ENCODE results near the gene ATP1B3.
"Not testable (repeated sequence)": the region's sequence is repeated elsewhere in the genome, so short reads cannot be mapped to it uniquely, and the experiment has no call there.

Gene ATP1B3

DNA sequence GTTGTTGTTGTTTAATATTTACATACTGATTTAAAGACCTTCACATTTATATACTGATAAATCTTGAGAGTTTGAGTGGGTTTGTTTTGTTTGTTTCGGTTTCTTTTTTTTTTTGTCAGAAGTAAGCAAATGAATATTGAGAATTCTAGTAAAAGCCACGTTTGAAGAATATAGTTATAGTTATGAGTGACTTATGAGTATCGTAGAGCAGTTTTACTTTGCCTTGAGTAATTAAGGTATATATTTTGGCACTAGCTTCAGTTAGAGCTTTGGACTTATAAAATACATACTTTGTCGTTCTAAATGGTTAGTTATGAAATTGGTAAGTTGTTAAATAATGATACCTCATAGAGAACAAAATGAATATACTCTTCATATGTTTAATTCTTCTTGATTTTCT lies 27.8 kb downstream of the ATP1B3 start:
- Histone ChIP-seq H3K9me3 (ENCODE audit: insufficient read depth, low read length) (peaks cover 5% of the 10 kb centered on the region; the same call in 1 of the 2 replicates), H2AFZ (ENCODE audit: low read depth, low read length) (no peak overlapping the region), H3K4me3 (ENCODE audit: low read length) (no peak overlapping the region), H3K27me3 (ENCODE audit: low read depth, low read length) (no peaks in the 10 kb centered on the region), H3K79me2 (ENCODE audit: low read length) (peaks cover 55% of the 10 kb centered on the region), H3K27ac (ENCODE audit: low read length) (no peak overlapping the region), H4K20me1 (ENCODE audit: insufficient read depth, low read length) (peaks cover 6% of the 10 kb centered on the region; the same call in 1 of the 2 replicates), H3K9ac (ENCODE audit: low read length) (no peak overlapping the region), H3K4me1 (ENCODE audit: low read length) (peaks cover 15% of the 10 kb centered on the region), H3K36me3 (replicated peaks; ENCODE audit: low read depth, low read length) (peaks cover 42% of the 10 kb centered on the region), H3K4me2 (ENCODE audit: low read length) (no peak overlapping the region)
- TF ChIP-seq, protein P1, sequence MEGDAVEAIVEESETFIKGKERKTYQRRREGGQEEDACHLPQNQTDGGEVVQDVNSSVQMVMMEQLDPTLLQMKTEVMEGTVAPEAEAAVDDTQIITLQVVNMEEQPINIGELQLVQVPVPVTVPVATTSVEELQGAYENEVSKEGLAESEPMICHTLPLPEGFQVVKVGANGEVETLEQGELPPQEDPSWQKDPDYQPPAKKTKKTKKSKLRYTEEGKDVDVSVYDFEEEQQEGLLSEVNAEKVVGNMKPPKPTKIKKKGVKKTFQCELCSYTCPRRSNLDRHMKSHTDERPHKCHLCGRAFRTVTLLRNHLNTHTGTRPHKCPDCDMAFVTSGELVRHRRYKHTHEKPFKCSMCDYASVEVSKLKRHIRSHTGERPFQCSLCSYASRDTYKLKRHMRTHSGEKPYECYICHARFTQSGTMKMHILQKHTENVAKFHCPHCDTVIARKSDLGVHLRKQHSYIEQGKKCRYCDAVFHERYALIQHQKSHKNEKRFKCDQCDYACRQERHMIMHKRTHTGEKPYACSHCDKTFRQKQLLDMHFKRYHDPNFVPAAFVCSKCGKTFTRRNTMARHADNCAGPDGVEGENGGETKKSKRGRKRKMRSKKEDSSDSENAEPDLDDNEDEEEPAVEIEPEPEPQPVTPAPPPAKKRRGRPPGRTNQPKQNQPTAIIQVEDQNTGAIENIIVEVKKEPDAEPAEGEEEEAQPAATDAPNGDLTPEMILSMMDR (IDR thresholded peaks at IDR 0.05; ENCODE audit: low read depth, low read length) = no peak
- no peak for TF ChIP-seq EZH2phosphoT487 (IDR thresholded peaks at IDR 0.05; ENCODE audit: low read depth)

DNA sequence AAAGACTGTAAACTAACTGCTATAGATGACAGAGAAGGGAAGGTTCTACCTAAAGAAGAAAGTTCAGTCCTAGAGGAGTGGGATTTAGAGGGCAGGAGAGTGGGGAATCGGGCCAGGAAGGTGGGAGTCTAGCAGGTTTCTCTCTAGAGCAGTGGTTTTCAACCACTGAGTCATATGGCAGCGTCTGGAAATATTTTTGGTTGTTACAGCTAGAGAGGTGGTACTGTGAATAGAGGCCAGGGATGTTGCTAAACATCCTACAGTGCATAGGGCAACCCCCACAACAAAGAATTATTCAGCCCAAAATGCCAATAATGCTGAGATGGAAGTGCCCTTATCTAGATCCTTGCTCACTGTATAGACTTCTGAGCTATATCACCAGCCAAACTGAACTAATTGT lies 28.7 kb downstream of the ATP1B3 start:
- no peak overlapping the region for H3K4me3 ChIP-seq (ENCODE audit: low read length)
- H3K4me1 ChIP-seq (ENCODE audit: low read length) = peaks cover 15% of the 10 kb centered on the region
- peaks cover 1% of the 10 kb centered on the region; the same call in 1 of the 2 replicates for H3K9me3 ChIP-seq (ENCODE audit: insufficient read depth, low read length)
- no peaks in the 10 kb centered on the region for H3K27me3 ChIP-seq (ENCODE audit: low read depth, low read length)
- H3K36me3 ChIP-seq (replicated peaks; ENCODE audit: low read depth, low read length) = peaks cover 39% of the 10 kb centered on the region
- no peak overlapping the region for H3K4me2 ChIP-seq (ENCODE audit: low read length)
- H3K27ac ChIP-seq (ENCODE audit: low read length) = no peak overlapping the region
- no peak overlapping the region for H3K9ac ChIP-seq (ENCODE audit: low read length)
- no peak for TF ChIP-seq EZH2phosphoT487 (IDR thresholded peaks at IDR 0.05; ENCODE audit: low read depth)
- TF ChIP-seq, protein P1 (IDR thresholded peaks at IDR 0.05; ENCODE audit: low read depth, low read length) = no peak
- peaks cover 6% of the 10 kb centered on the region; the same call in 1 of the 2 replicates for H4K20me1 ChIP-seq (ENCODE audit: insufficient read depth, low read length)
- peaks cover 52% of the 10 kb centered on the region for H3K79me2 ChIP-seq (ENCODE audit: low read length)
- H2AFZ ChIP-seq (ENCODE audit: low read depth, low read length) = no peak overlapping the region

DNA sequence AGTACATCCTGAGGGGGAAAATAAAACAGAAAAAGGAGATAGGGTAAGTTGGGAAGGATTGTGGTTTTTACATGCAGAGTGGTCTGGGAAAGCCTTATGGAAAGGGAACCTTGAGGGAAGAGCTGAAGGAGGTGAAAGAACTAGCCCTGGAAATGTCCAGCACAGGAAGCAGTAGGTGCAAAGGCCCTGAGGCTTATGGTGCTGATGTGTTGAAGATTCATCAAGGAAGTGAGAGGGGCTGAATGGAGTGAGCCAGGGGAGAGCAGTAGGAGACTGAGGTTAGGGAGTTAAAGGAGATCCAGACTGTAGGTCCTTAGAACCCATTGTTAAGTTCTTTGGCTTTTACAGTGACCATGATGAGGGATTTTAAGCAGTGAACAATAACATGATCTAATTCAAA lies 33.0 kb downstream of the ATP1B3 start:
- H3K4me2 ChIP-seq (ENCODE audit: low read length) = no peak overlapping the region
- no peaks in the 10 kb centered on the region for H3K4me1 ChIP-seq (ENCODE audit: low read length)
- no peaks in the 10 kb centered on the region for H4K20me1 ChIP-seq (ENCODE audit: insufficient read depth, low read length)
- no peak overlapping the region for H2AFZ ChIP-seq (ENCODE audit: low read depth, low read length)
- H3K27me3 ChIP-seq (ENCODE audit: low read depth, low read length) = no peaks in the 10 kb centered on the region
- H3K79me2 ChIP-seq (ENCODE audit: low read length) = peaks cover 20% of the 10 kb centered on the region
- H3K27ac ChIP-seq (ENCODE audit: low read length) = no peak overlapping the region
- H3K4me3 ChIP-seq (ENCODE audit: low read length) = no peak overlapping the region
- no peak overlapping the region for H3K9ac ChIP-seq (ENCODE audit: low read length)
- H3K36me3 ChIP-seq (replicated peaks; ENCODE audit: low read depth, low read length) = peaks cover 44% of the 10 kb centered on the region
- TF ChIP-seq, protein P1 (IDR thresholded peaks at IDR 0.05; ENCODE audit: low read depth, low read length) = no peak
- no peak for TF ChIP-seq EZH2phosphoT487 (IDR thresholded peaks at IDR 0.05; ENCODE audit: low read depth)
- H3K9me3 ChIP-seq (ENCODE audit: insufficient read depth, low read length) = no peaks in the 10 kb centered on the region

DNA sequence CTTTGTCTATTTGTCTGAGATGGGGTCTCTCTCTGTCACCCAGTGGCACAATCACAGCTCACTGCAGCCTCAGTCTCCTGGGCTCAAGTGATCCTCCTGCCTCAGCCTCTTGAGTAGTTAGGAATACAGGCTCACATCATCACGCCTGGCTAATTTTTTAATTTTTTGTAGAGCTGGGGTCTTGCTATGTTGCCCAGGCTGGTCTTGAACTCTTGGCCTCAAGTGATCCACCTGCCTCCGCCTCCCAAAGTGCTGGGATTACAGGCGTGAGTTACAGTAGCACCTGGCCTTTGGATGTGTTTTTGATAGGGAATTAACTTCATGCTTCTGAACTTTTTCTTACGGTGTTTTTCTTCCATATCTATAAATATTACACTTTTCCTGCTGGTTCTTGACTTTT lies 33.5 kb downstream of the ATP1B3 start:
- H3K9me3 ChIP-seq (ENCODE audit: insufficient read depth, low read length); H3K4me1 ChIP-seq (ENCODE audit: low read length): not testable (repeated sequence)
- peaks cover 43% of the 10 kb centered on the region for H3K36me3 ChIP-seq (replicated peaks; ENCODE audit: low read depth, low read length)

More for the DNA sequence above, 33.5 kb downstream of the ATP1B3 start:
- not testable (repeated sequence) for H3K27ac ChIP-seq (ENCODE audit: low read length); H3K4me2 ChIP-seq (ENCODE audit: low read length); H3K4me3 ChIP-seq (ENCODE audit: low read length); H4K20me1 ChIP-seq (ENCODE audit: insufficient read depth, low read length); H3K27me3 ChIP-seq (ENCODE audit: low read depth, low read length); H2AFZ ChIP-seq (ENCODE audit: low read depth, low read length); H3K9ac ChIP-seq (ENCODE audit: low read length)
- H3K79me2 ChIP-seq (ENCODE audit: low read length) = peaks cover 18% of the 10 kb centered on the region

Measured in OCI-LY3 (cell line).